ENCODE measurements around the gene KRTAP16-1.

Gene KRTAP16-1

GRCh38 chr17:41340494-41340893 is 31.4 kb upstream of the KRTAP16-1 start:
- no peak overlapping the region for H3K4me3 ChIP-seq (replicated peaks; ENCODE audit: insufficient read depth, low read length)
- H3K27me3 ChIP-seq (ENCODE audit: insufficient read depth, poor library complexity, severe bottlenecking): peaks cover 4% of the 10 kb centered on the region
- H3K27ac ChIP-seq (replicated peaks): no peak overlapping the region
- DNase-seq (ENCODE audit: low read depth in 1 of 2, low spot score in 1 of 2): no peak
- TF ChIP-seq CTCF (IDR thresholded peaks at IDR 0.05; ENCODE audit: insufficient read depth, low read length): no peak
- TF ChIP-seq GABPA (IDR thresholded peaks at IDR 0.05; ENCODE audit: low read depth): no peak
- TF ChIP-seq REST (IDR thresholded peaks at IDR 0.05; ENCODE audit: insufficient replicate concordance, low read depth): no peak
- no peak for TF ChIP-seq POLR2AphosphoS5 (IDR thresholded peaks at IDR 0.05; ENCODE audit: low read depth)
- no peak for TF ChIP-seq SPI1 (IDR thresholded peaks at IDR 0.05; ENCODE audit: borderline replicate concordance, low read depth)

- H3K27ac ChIP-seq (replicated peaks): no peak overlapping the region
- H3K27me3 ChIP-seq (ENCODE audit: insufficient read depth, poor library complexity, severe bottlenecking): peaks cover 4% of the 10 kb centered on the region
- no peak for DNase-seq (ENCODE audit: low read depth in 1 of 2, low spot score in 1 of 2)
- H3K4me3 ChIP-seq (replicated peaks; ENCODE audit: insufficient read depth, low read length): no peak overlapping the region
- no peak for TF ChIP-seq GABPA (IDR thresholded peaks at IDR 0.05; ENCODE audit: low read depth)
- TF ChIP-seq SPI1 (IDR thresholded peaks at IDR 0.05; ENCODE audit: borderline replicate concordance, low read depth): no peak
- TF ChIP-seq REST (IDR thresholded peaks at IDR 0.05; ENCODE audit: insufficient replicate concordance, low read depth): no peak
- TF ChIP-seq CTCF (IDR thresholded peaks at IDR 0.05; ENCODE audit: insufficient read depth, low read length): no peak
- TF ChIP-seq POLR2AphosphoS5 (IDR thresholded peaks at IDR 0.05; ENCODE audit: low read depth): no peak
These were observed 30.6 kb upstream of the KRTAP16-1 start for GRCh38 chr17:41339571-41340172.

DNA sequence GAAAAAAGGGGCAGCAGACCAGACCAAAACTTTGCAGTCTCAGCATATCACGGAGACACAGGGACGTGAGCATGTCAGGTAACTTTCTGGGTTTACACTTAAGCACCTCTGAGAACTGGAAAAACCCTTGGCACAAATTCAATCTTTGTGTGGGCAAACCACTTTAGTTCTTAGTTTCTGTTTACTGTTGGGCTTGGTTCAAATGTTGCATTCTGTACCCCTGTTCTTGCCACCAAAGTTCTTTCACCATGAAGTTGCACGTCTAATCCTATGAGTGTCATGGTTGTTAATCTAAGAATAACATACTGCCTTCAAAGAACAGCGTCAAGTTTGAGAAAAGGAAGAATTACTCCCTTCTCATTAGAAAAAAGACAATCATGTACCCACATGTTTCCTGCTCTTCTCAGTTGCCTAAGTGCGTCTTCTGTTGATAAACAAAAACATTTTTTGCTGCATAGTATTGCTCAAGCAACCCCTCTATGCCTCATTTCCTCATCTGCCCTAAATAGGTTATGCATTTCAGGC is 29.9 kb upstream of the KRTAP16-1 start:
- Histone ChIP-seq H3K4me3 (replicated peaks; ENCODE audit: insufficient read depth, low read length) (no peak overlapping the region), H3K27ac (replicated peaks) (no peak overlapping the region), H3K27me3 (ENCODE audit: insufficient read depth, poor library complexity, severe bottlenecking) (peaks cover 4% of the 10 kb centered on the region)
- no peak for DNase-seq (ENCODE audit: low read depth in 1 of 2, low spot score in 1 of 2)
- TF ChIP-seq SPI1 (IDR thresholded peaks at IDR 0.05; ENCODE audit: borderline replicate concordance, low read depth) (no peak), CTCF (IDR thresholded peaks at IDR 0.05; ENCODE audit: insufficient read depth, low read length) (no peak), POLR2AphosphoS5 (IDR thresholded peaks at IDR 0.05; ENCODE audit: low read depth) (no peak), GABPA (IDR thresholded peaks at IDR 0.05; ENCODE audit: low read depth) (no peak), REST (IDR thresholded peaks at IDR 0.05; ENCODE audit: insufficient replicate concordance, low read depth) (no peak)

Measured in HL-60 (cell line).